Breast epithelium (tissue), 3 donors: ENCODE measurements around the gene TOPBP1.

Source experiments
- POLR2A ChIP-seq: fragments of 450-650 bp; IDR thresholded peaks from one replicate; pipeline ENCODE4 v1.6.1; 2016; ENCODE audit warnings: antibody characterized with exemption, mild to moderate bottlenecking, moderate library complexity
- TF ChIP-seq, protein P1 (sequence below), 3 donors: fragments of 450-650 bp; IDR thresholded peaks; one replicate each; pipeline ENCODE4 v1.5.1; 2016 to 2017; ENCODE audit warnings: antibody characterized with exemption in 3 of 3, mild to moderate bottlenecking in 3 of 3, moderate library complexity in 3 of 3

DNA sequence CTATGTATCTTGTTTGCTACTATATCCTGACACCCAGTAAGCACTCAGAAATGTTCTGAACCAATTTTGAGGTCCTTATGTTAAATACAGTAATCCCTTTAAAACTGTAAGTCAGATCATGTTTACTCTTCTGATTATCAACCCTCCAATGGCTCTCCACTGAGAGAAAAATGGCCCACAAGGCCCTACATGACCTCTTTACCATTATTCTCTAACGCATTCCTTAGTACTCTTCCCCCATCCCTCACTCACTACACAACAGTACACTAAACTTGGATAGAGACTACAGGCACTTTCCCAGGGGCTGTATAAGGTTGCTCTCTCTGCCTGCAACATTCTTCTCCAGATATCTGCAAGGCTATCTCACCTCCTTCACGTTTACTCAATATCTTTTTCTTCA is 1.9 kb downstream of the TOPBP1 start:
- TF ChIP-seq, protein P1, sequence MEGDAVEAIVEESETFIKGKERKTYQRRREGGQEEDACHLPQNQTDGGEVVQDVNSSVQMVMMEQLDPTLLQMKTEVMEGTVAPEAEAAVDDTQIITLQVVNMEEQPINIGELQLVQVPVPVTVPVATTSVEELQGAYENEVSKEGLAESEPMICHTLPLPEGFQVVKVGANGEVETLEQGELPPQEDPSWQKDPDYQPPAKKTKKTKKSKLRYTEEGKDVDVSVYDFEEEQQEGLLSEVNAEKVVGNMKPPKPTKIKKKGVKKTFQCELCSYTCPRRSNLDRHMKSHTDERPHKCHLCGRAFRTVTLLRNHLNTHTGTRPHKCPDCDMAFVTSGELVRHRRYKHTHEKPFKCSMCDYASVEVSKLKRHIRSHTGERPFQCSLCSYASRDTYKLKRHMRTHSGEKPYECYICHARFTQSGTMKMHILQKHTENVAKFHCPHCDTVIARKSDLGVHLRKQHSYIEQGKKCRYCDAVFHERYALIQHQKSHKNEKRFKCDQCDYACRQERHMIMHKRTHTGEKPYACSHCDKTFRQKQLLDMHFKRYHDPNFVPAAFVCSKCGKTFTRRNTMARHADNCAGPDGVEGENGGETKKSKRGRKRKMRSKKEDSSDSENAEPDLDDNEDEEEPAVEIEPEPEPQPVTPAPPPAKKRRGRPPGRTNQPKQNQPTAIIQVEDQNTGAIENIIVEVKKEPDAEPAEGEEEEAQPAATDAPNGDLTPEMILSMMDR (IDR thresholded peaks at IDR 0.05) = no peak
- TF ChIP-seq POLR2A = no peak
